ENCODE results near the gene AMY2A. TPM values are rescaled to one million over a fixed set of nuclear protein-coding genes. Genes with fewer than 3 reads are reported as not detected.

AMY2A gene
- total RNA-seq, result not detected in 2 replicates

DNA sequence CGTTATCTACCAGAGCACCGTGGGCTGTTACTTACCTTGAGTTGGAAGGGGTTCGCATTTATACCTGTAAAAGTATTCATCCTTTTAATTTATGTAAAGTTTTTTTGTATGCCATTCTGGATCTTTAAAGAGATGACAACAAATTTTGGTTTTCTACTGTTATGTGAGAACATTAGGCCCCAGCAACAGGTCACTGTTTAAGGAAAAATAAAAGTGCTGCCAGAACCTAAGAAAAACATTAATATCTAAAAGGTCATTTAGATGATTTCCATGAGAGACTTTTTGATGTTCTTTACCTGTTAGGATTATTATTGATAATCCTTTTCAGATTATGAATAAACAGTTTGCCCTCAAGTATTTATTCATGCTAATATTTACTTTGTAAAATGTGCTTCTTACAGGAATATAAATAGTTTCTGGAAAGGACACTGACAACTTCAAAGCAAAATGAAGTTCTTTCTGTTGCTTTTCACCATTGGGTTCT is at the start of gene AMY2A:
AMY2A (plus strand) TSS at position 434 of the 484 bp plus-strand sequence; CDS start at position 448, 14 bp downstream.

GRCh38 chr1:103571289-103571688 is 45.9 kb upstream of the AMY2A start, which contains the start of gene AMY2B:
Gene AMY2B, plus strand, starts transcription at chr1:103571589. Its CDS starts 14 bp downstream, at chr1:103571603.

GRCh38 chr1:103655460-103655859 is 38.2 kb downstream of the AMY2A start, which contains the start of gene AMY1A:
Gene AMY1A, plus strand, starts transcription at chr1:103655760. Its CDS starts 571 bp downstream, at chr1:103656331.

Other genes with a start within 250 kb of the AMY2A start
- 3.9 and 7.1 TPM in 2 replicates for gene RNPC3, start 91.7 kb upstream of the AMY2A start, total RNA-seq
- 4.0 and 6.5 TPM in 2 replicates for gene AMY2B, start 45.8 kb upstream of the AMY2A start, total RNA-seq
- not detected in 2 replicates for gene AMY1A, start 38.3 kb downstream of the AMY2A start, total RNA-seq
- not detected in 2 replicates for gene AMY1B, start 78.8 kb downstream of the AMY2A start, total RNA-seq
- not detected in 2 replicates for gene AMY1C, start 132.5 kb downstream of the AMY2A start, total RNA-seq

Measured in smooth muscle cell of the umbilical artery (primary cell).